OCI-LY3 (cell line): Measurements from ENCODE around the gene PEAK3.

Source experiments
- EZH2phosphoT487 ChIP-seq: fragments of 200-600 bp; shearing (Covaris generic); IDR thresholded peaks from 2 replicates; pipeline ENCODE4 v1.6.1; 2018; ENCODE audit warnings: antibody characterized with exemption, mixed run types, low read depth
- TF ChIP-seq, protein P1 (sequence below): fragments of 200-600, 300-600 bp; sonication (generic); IDR thresholded peaks from 2 replicates; pipeline ENCODE4 v1.5.1; 2014; ENCODE audit warnings: antibody characterized with exemption, low read length, low read depth

DNA sequence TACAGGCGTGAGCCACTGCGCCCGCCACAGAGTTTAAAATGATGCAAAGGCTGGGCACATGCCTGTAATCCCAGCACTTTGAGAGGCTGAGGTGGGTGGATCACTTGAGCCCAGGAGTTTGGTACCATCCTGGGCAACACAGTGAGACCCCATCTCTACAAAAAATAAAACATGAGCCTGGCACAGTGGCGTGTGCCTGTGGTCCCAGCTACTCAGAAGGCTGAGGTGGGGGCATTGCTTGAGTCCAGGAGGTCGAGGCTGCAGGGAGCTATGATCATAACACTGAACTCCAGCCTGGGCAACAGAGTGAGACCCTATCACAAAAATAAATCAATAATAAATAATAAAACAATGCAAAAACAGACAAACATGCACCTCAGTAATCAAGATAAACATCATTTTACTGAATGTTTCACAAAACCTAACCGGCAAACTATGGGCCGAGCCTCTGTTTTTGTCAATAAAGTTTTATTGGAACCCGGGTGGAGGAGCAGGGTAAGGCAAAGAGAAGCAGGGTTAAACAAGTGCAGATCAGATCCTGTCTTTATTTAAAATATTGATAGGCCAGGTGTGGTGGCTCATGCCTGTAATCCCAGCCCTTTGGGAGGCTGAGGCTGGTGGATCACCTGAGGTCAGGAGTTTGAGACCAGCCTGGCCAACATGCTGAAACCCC lies 2.0 kb upstream of the PEAK3 start:
- TF ChIP-seq, protein P1, sequence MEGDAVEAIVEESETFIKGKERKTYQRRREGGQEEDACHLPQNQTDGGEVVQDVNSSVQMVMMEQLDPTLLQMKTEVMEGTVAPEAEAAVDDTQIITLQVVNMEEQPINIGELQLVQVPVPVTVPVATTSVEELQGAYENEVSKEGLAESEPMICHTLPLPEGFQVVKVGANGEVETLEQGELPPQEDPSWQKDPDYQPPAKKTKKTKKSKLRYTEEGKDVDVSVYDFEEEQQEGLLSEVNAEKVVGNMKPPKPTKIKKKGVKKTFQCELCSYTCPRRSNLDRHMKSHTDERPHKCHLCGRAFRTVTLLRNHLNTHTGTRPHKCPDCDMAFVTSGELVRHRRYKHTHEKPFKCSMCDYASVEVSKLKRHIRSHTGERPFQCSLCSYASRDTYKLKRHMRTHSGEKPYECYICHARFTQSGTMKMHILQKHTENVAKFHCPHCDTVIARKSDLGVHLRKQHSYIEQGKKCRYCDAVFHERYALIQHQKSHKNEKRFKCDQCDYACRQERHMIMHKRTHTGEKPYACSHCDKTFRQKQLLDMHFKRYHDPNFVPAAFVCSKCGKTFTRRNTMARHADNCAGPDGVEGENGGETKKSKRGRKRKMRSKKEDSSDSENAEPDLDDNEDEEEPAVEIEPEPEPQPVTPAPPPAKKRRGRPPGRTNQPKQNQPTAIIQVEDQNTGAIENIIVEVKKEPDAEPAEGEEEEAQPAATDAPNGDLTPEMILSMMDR, result no peak
- no peak for TF ChIP-seq EZH2phosphoT487
